MCF 10A (cell line): ENCODE results near the gene USP33. TPM values are rescaled to one million over a fixed set of nuclear protein-coding genes. Genes with fewer than 3 reads are reported as not detected.

Experiments
- BruUV-seq: library from RNA; stranded (reverse); fragments of 400-500 nt; replicated peaks from 2 replicates; lab custom pipeline; 2021; lab: Mats Ljungman, UMichigan
- CTCF ChIA-PET: fragments of 300-600 bp; sonication (Branson Sonifier 250); formaldehyde crosslinking; extraction: SDS; loops from one replicate; lab custom pipeline; 2021; ENCODE audit warnings: antibody characterized with exemption, inconsistent platforms; lab: Yijun Ruan, JAX
- POLR2A ChIA-PET: fragments of 300-600, 350-650 bp; sonication (Branson Sonifier 250); formaldehyde crosslinking; extraction: SDS; loops from one replicate; lab custom pipeline; 2020; ENCODE audit warnings: antibody characterized with exemption, inconsistent platforms; lab: Yijun Ruan, JAX
- DNase-seq: peaks from one replicate; pipeline ENCODE4 v3.0.0-alpha.2; 2018; ENCODE audit not compliant: unreplicated experiment
- H3K27ac Mint-ChIP-seq: one replicate; pipeline ENCODE4 v1.8.0; 2022; ENCODE audit warnings: mild to moderate bottlenecking, low read depth, mixed read lengths; ENCODE audit not compliant: unreplicated experiment
- H3K27me3 Mint-ChIP-seq: one replicate; pipeline ENCODE4 v1.8.0; 2022; ENCODE audit warnings: mixed read lengths; ENCODE audit not compliant: insufficient read depth, unreplicated experiment
- H3K36me3 Mint-ChIP-seq: one replicate; pipeline ENCODE4 v1.8.0; 2022; ENCODE audit warnings: mild to moderate bottlenecking, moderate library complexity, mixed read lengths; ENCODE audit not compliant: insufficient read depth, unreplicated experiment
- H3K4me1 Mint-ChIP-seq: one replicate; pipeline ENCODE4 v1.8.0; 2022; ENCODE audit warnings: mixed read lengths; ENCODE audit not compliant: insufficient read depth, unreplicated experiment
- H3K4me3 Mint-ChIP-seq: one replicate; pipeline ENCODE4 v1.8.0; 2022; ENCODE audit warnings: mild to moderate bottlenecking, moderate library complexity, mixed read lengths; ENCODE audit not compliant: unreplicated experiment
- H3K9me3 Mint-ChIP-seq: one replicate; pipeline ENCODE4 v1.8.0; 2022; ENCODE audit warnings: mixed read lengths; ENCODE audit not compliant: unreplicated experiment
- CTCF ChIP-seq: fragments of 200-600 bp; IDR thresholded peaks from one replicate; pipeline ENCODE4 v1.8.0; 2022; ENCODE audit warnings: antibody characterized with exemption, mild to moderate bottlenecking; ENCODE audit not compliant: unreplicated experiment
- intact Hi-C: fragments of 100-400 bp; cut with micrococcal nuclease; formaldehyde crosslinking; loops from 2 replicates; pipeline ENCODE4 v1.14.1; 2022
- total RNA-seq: library from RNA; stranded (reverse); gene quantifications from 2 replicates; pipeline ENCODE4 v1.2.3, GENCODE V29; 2022

Gene USP33
- total RNA-seq, 1 experiment from 2014 or later: 39.7 TPM

- CTCF ChIA-PET: interaction anchor here (0.7 kb wide), 1 partner anchor 14 kb away, joined by 3 read pairs; no protein-coding TSS in a partner anchor
These were observed 101.4 kb downstream of the USP33 start for GRCh38 chr1:77658271-77658670.

GRCh38 chr1:77655431-77655974 is 104.1 kb downstream of the USP33 start:
- H3K4me1 Mint-ChIP-seq: peaks cover 12% of the 10 kb centered on the region
- TF ChIP-seq CTCF: no peak
- ChIA-PET CTCF (no interaction called here), POLR2A (interaction anchor here (1.6 kb wide), 1 partner anchor 17 kb away, joined by 5 read pairs; no protein-coding TSS in a partner anchor)
- no peak overlapping the region for H3K4me3 Mint-ChIP-seq
- DNase-seq: no peak
- no peak overlapping the region for H3K27ac Mint-ChIP-seq
- peaks cover 27% of the 10 kb centered on the region for H3K36me3 Mint-ChIP-seq
- no TSS peak for BruUV-seq
- H3K27me3 Mint-ChIP-seq: no peaks in the 10 kb centered on the region
- H3K9me3 Mint-ChIP-seq: peaks cover under 1% of the 10 kb centered on the region
- intact Hi-C loops: no loop called here

More at GRCh38 chr1:77658271-77658670, 101.4 kb downstream of the USP33 start:
- POLR2A ChIA-PET: interaction anchor here (1.2 to 1.3 kb wide), 2 partner anchors 9 to 25 kb away, joined by 3 to 4 read pairs; no protein-coding TSS in a partner anchor
- H3K9me3 Mint-ChIP-seq: no peaks in the 10 kb centered on the region
- H3K4me1 Mint-ChIP-seq: peaks cover 3% of the 10 kb centered on the region
- BruUV-seq: no TSS peak
- no peak overlapping the region for H3K27ac Mint-ChIP-seq
- H3K36me3 Mint-ChIP-seq: peaks cover 7% of the 10 kb centered on the region
- no peak overlapping the region for H3K4me3 Mint-ChIP-seq
- intact Hi-C loops: no loop called here
- no peak for DNase-seq
- no peaks in the 10 kb centered on the region for H3K27me3 Mint-ChIP-seq
- TF ChIP-seq CTCF: no peak

- intact Hi-C loops: no loop called here
- H3K27ac Mint-ChIP-seq: no peak overlapping the region
- H3K4me3 Mint-ChIP-seq: no peak overlapping the region
- TF ChIP-seq CTCF: no peak
- peaks cover 10% of the 10 kb centered on the region for H3K9me3 Mint-ChIP-seq
- no TSS peak for BruUV-seq
- no peak for DNase-seq
- CTCF ChIA-PET: no interaction called here
- H3K4me1 Mint-ChIP-seq: peaks cover 12% of the 10 kb centered on the region
- H3K27me3 Mint-ChIP-seq: no peaks in the 10 kb centered on the region
- H3K36me3 Mint-ChIP-seq: peaks cover 41% of the 10 kb centered on the region
- POLR2A ChIA-PET: no interaction called here
These were observed 106.6 kb downstream of the USP33 start for GRCh38 chr1:77652970-77653516.

GRCh38 chr1:77652268-77652667 is 107.4 kb downstream of the USP33 start:
- Mint-ChIP-seq H3K4me3 (no peak overlapping the region), H3K27ac (no peak overlapping the region), H3K4me1 (peaks cover 12% of the 10 kb centered on the region), H3K36me3 (peaks cover 42% of the 10 kb centered on the region), H3K9me3 (peaks cover 10% of the 10 kb centered on the region), H3K27me3 (no peaks in the 10 kb centered on the region)
- ChIA-PET POLR2A (no interaction called here), CTCF (no interaction called here)
- DNase-seq: no peak
- no TSS peak for BruUV-seq
- intact Hi-C loops: no loop called here
- no peak for TF ChIP-seq CTCF
